Thyroid gland (tissue), 4 donors: ENCODE data around the gene MS4A5.

Experiments
- CTCF ChIP-seq, 6 experiments: fragments of 200-600 bp in 3 of 6; fragments of 450-650 bp in 3 of 6; sonication (generic) in 3 of 6; IDR thresholded peaks; one replicate each; pipeline ENCODE4 v1.5.1; 2016 to 2019; ENCODE audit warnings: antibody characterized with exemption in 6 of 6, mild to moderate bottlenecking in 2 of 6, inconsistent platforms in 1 of 6, moderate library complexity in 1 of 6
- POLR2A ChIP-seq, 2 donors: fragments of 450-650 bp; IDR thresholded peaks; one replicate each; pipeline ENCODE4 v1.6.1; 2017; ENCODE audit warnings: antibody characterized with exemption in 2 of 2, mild to moderate bottlenecking in 2 of 2, moderate library complexity in 1 of 2

GRCh38 chr11:60477035-60477445 lies 47.7 kb downstream of the MS4A5 start:
- TF ChIP-seq CTCF (IDR thresholded peaks at IDR 0.05) (no peak), POLR2A (IDR thresholded peaks at IDR 0.05) (no peak)
